SK-N-SH (cell line): ENCODE data around the gene STPG2. TPM values are rescaled to one million over a fixed set of nuclear protein-coding genes. Genes with fewer than 3 reads are reported as not detected.

ENCODE experiments used
- CTCF ChIA-PET: fragments of 300-600, 350-600 bp; formaldehyde crosslinking; extraction: SDS; loops from one replicate; lab custom pipeline; 2021; lab: Yijun Ruan, JAX
- POLR2A ChIA-PET: fragments of 350-600 bp; sonication (Branson Sonifier 250); formaldehyde crosslinking; extraction: SDS; loops from one replicate; lab custom pipeline; 2020; ENCODE audit warnings: antibody characterized with exemption, inconsistent platforms; lab: Yijun Ruan, JAX
- DNase-seq: peaks from one replicate; pipeline ENCODE4 v3.0.0; 2012
- H2AFZ ChIP-seq: fragments of 200-600 bp; sonication (generic); 2 replicates; pipeline ENCODE4 v1.8.1; 2016; ENCODE audit warnings: antibody characterized with exemption, mild to moderate bottlenecking, low read depth
- H3F3A ChIP-seq: fragments of 200-600 bp; sonication (generic); replicated peaks from 2 replicates; pipeline ENCODE3; 2016; ENCODE audit warnings: antibody characterized with exemption, mild to moderate bottlenecking; ENCODE audit not compliant: insufficient read depth
- H3K27ac ChIP-seq, 2 experiments: fragments of 200-500 bp in 1 of 2; fragments of 200-600 bp in 1 of 2; sonication (Bioruptor generic) in 1 of 2; sonication (generic), shearing (Covaris generic) in 1 of 2; 2 replicates each; pipeline versions ENCODE4 v1.5.1 to v1.6.1; 2014 to 2016; ENCODE audit warnings: low read depth in 2 of 2, inconsistent platforms in 1 of 2, low read length in 1 of 2, mild to moderate bottlenecking in 1 of 2, mixed read lengths in 1 of 2
- H3K27me3 ChIP-seq: fragments of 200-600 bp; sonication (generic), shearing (Covaris generic); 2 replicates; pipeline ENCODE4 v1.6.1; 2016; ENCODE audit warnings: mixed run types; ENCODE audit not compliant: insufficient read depth
- H3K36me3 ChIP-seq, 2 experiments: fragments of 200-500 bp in 1 of 2; fragments of 200-600 bp in 1 of 2; sonication (Bioruptor generic) in 1 of 2; sonication (generic) in 1 of 2; replicated peaks in 1 of 2; 2 replicates each; pipeline versions ENCODE3 to v1.5.1; 2014 to 2016; ENCODE audit warnings: low read length in 1 of 2, mild to moderate bottlenecking in 1 of 2; ENCODE audit not compliant: insufficient read depth in 2 of 2, control insufficient read depth in 1 of 2
- H3K4me1 ChIP-seq, 2 experiments: fragments of 200-500 bp in 1 of 2; fragments of 200-600 bp in 1 of 2; sonication (Bioruptor generic) in 1 of 2; sonication (generic), shearing (Covaris generic) in 1 of 2; 2 replicates each; pipeline versions ENCODE4 v1.5.1 to v1.6.1; 2014 to 2016; ENCODE audit warnings: low read depth in 1 of 2, low read length in 1 of 2, mixed run types in 1 of 2; ENCODE audit not compliant: insufficient read depth in 2 of 2, control insufficient read depth in 1 of 2
- H3K4me2 ChIP-seq: fragments of 200-600 bp; sonication (generic), shearing (Covaris generic); 2 replicates; pipeline ENCODE4 v1.6.1; 2017; ENCODE audit warnings: mixed run types
- H3K4me3 ChIP-seq, 2 experiments: fragments of 200-500 bp in 1 of 2; fragments of 200-600 bp in 1 of 2; sonication (Bioruptor generic) in 1 of 2; sonication (generic), shearing (Covaris generic) in 1 of 2; 2 replicates each; pipeline versions ENCODE4 v1.5.1 to v1.8.1; 2014 to 2016; ENCODE audit warnings: low read depth in 2 of 2, inconsistent platforms in 1 of 2, low read length in 1 of 2, mild to moderate bottlenecking in 1 of 2, mixed read lengths in 1 of 2, moderate library complexity in 1 of 2
- H3K79me2 ChIP-seq: fragments of 200-600 bp; sonication (generic); 2 replicates; pipeline ENCODE4 v1.8.1; 2017; ENCODE audit warnings: mild to moderate bottlenecking; ENCODE audit not compliant: insufficient read depth
- H3K9ac ChIP-seq: fragments of 200-600 bp; sonication (generic); 2 replicates; pipeline ENCODE4 v1.6.1; 2017; ENCODE audit warnings: mixed run types
- H3K9me2 ChIP-seq: fragments of 200-600 bp; sonication (generic); 2 replicates; pipeline ENCODE4 v1.6.1; 2017; ENCODE audit warnings: mixed run types
- H3K9me3 ChIP-seq: fragments of 200-600 bp; sonication (generic); 2 replicates; pipeline ENCODE4 v1.6.1; 2017; ENCODE audit warnings: mixed run types, mild to moderate bottlenecking, moderate library complexity
- H4K20me1 ChIP-seq: fragments of 200-600 bp; sonication (generic); 2 replicates; pipeline ENCODE4 v1.6.1; 2017; ENCODE audit warnings: mild to moderate bottlenecking, mixed run types; ENCODE audit not compliant: insufficient read depth
- CHD2 ChIP-seq: fragments of 150-350 bp; IDR thresholded peaks from 2 replicates; pipeline ENCODE4 v1.6.1; 2018; ENCODE audit warnings: low read length; ENCODE audit not compliant: partially characterized antibody
- ELF1 ChIP-seq: IDR thresholded peaks from 2 replicates; pipeline ENCODE4 v1.4.0; 2012
- EP300 ChIP-seq, 2 experiments: IDR thresholded peaks; 2 replicates each; pipeline versions ENCODE4 v1.4.0 to v1.6.1; 2012; ENCODE audit warnings: borderline replicate concordance in 1 of 2, low read depth in 1 of 2, low read length in 1 of 2
- FOSL2 ChIP-seq: IDR thresholded peaks from 2 replicates; pipeline ENCODE4 v1.4.0; 2012; ENCODE audit warnings: low read depth, mild to moderate bottlenecking, moderate library complexity, borderline replicate concordance
- GATA2 ChIP-seq: sonication (generic); formaldehyde crosslinking; IDR thresholded peaks from 2 replicates; pipeline ENCODE4 v1.5.0; 2020; ENCODE audit warnings: mild to moderate bottlenecking, missing genetic modification reagents
- IRF3 ChIP-seq: fragments of 150-350 bp; IDR thresholded peaks from 2 replicates; pipeline ENCODE4 v1.6.1; 2016; ENCODE audit warnings: mild to moderate bottlenecking, low read depth, low read length
- JUND ChIP-seq: IDR thresholded peaks from 2 replicates; pipeline ENCODE4 v1.4.0; 2012
- MAX ChIP-seq: IDR thresholded peaks from 2 replicates; pipeline ENCODE4 v1.4.0; 2012; ENCODE audit warnings: low read depth
- MEF2A ChIP-seq: IDR thresholded peaks from 2 replicates; pipeline ENCODE4 v1.4.0; 2012; ENCODE audit warnings: low read depth, borderline replicate concordance
- NRF1 ChIP-seq: IDR thresholded peaks from 2 replicates; pipeline ENCODE4 v1.6.1; 2012; ENCODE audit warnings: low read depth, mild to moderate bottlenecking, low read length
- PBX3 ChIP-seq: IDR thresholded peaks from 2 replicates; pipeline ENCODE4; 2012
- REST ChIP-seq: IDR thresholded peaks from 2 replicates; pipeline ENCODE4 v1.6.1; 2012; ENCODE audit warnings: mild to moderate bottlenecking, low read depth, low read length, moderate library complexity
- RFX5 ChIP-seq: IDR thresholded peaks from 2 replicates; pipeline ENCODE4 v1.6.1; 2012; ENCODE audit warnings: mild to moderate bottlenecking, improper control_type of control experiment, low read length
- TAF1 ChIP-seq: IDR thresholded peaks from 2 replicates; pipeline ENCODE4 v1.6.1; 2012; ENCODE audit warnings: low read depth, mild to moderate bottlenecking, low read length, moderate library complexity, borderline replicate concordance
- USF2 ChIP-seq: fragments of 150-350 bp; IDR thresholded peaks from 2 replicates; pipeline ENCODE4 v1.6.1; 2017; ENCODE audit warnings: antibody characterized with exemption, low read length, low read depth, borderline replicate concordance
- ZBTB33 ChIP-seq: IDR thresholded peaks from 2 replicates; pipeline ENCODE4 v1.4.0; 2012; ENCODE audit warnings: low read depth, borderline replicate concordance
- WGBS: methylation state at CpG from one replicate; pipeline ENCODE4 v1.1.6; 2017; ENCODE audit warnings: low lambda C conversion rate; 5-methylcytosine and 5-hydroxymethylcytosine counted together
- polyA plus RNA-seq, 3 experiments: library from polyadenylated mRNA; depleted of rRNA; stranded (reverse); fragments of >200 nt; gene quantifications; 2 replicates each; pipeline ENCODE4 v1.2.3, GENCODE V29; 2012

STPG2 gene
- polyA plus RNA-seq, 1 of the 3 experiments (the other 2 are of a cell fraction): not detected

GRCh38 chr4:98026362-98026761 lies 116.9 kb downstream of the STPG2 start:
- Histone ChIP-seq H2AFZ (no peak overlapping the region), H3F3A (no peaks in the 10 kb centered on the region), H3K4me3 (no peak overlapping the region), H3K9ac (no peak overlapping the region), H3K36me3 (no peaks in the 10 kb centered on the region), H3K27me3 (no peaks in the 10 kb centered on the region), H3K9me2 (no peaks in the 10 kb centered on the region), H4K20me1 (no peaks in the 10 kb centered on the region), H3K79me2 (no peaks in the 10 kb centered on the region), H3K4me1 (no peaks in the 10 kb centered on the region; a peak in 1 of 4 replicates), H3K27ac (no peak overlapping the region), H3K9me3 (no peaks in the 10 kb centered on the region), H3K4me2 (no peak overlapping the region)
- POLR2A ChIA-PET: no interaction called here
- CTCF ChIA-PET: no interaction called here
- TF ChIP-seq EP300 (IDR thresholded peaks at IDR 0.05; ENCODE audit: borderline replicate concordance in 1 of 2, low read depth in 1 of 2, low read length in 1 of 2) (no peak), MAX (no peak), MEF2A (no peak), TAF1 (no peak), JUND (no peak), FOSL2 (no peak), NRF1 (no peak), ZBTB33 (no peak), IRF3 (no peak), ELF1 (no peak), USF2 (no peak), RFX5 (no peak), GATA2 (no peak), PBX3 (no peak), CHD2 (no peak), REST (no peak)
- no peak for DNase-seq
- WGBS: 19% methylated on average over 3 of the region's 3 CpGs
